Left colon (tissue), 2 donors: ENCODE results near the gene MOV10L1. TPM values are rescaled to one million over a fixed set of nuclear protein-coding genes. Genes with fewer than 3 reads are reported as not detected.
"Not testable (repeated sequence)": the region's sequence is repeated elsewhere in the genome, so short reads cannot be mapped to it uniquely, and the experiment has no call there.

Experiments
- ATAC-seq: fragments of 200-7000 bp; cut with Tn5 transposase; one replicate; pipeline ENCODE4 v1.9.1; 2020; ENCODE audit warnings: mild to moderate bottlenecking, moderate library complexity
- DNase-seq, 2 donors: peaks; one replicate each; pipeline ENCODE4 v3.0.0-alpha.2; 2020
- intact Hi-C, 2 donors: fragments of 100-400 bp; cut with DNase I in 1 of 2; cut with micrococcal nuclease in 1 of 2; formaldehyde crosslinking; loops; one replicate each; pipeline versions ENCODE4 v1.11.2 to v1.14.0; 2022; cut with DNase I, micrococcal nuclease
- total RNA-seq, 2 donors: library from RNA; stranded (reverse); fragmentation: NEBNext Ultra II Directional; extraction: Animal tissue kit (Norgen Biotek cat#: 25700); gene quantifications; one replicate each; pipeline ENCODE4 v1.2.1, GENCODE V29; 2021
- donor health status: DM: no; HTN: no; CAD: no.
- donor health status: DM: yes; HTN: yes; CAD: no.

Gene MOV10L1
- total RNA-seq, 2 donors from 2014 or later, result 0.70 TPM; not detected in 1

GRCh38 chr22:50146439-50147238 lies 56.8 kb downstream of the MOV10L1 start:
- intact Hi-C loops, result loop anchor here (5.0 kb wide), 2 partner anchors 61 to 66 kb away; no protein-coding TSS in a partner anchor
- DNase-seq (peak; percentile 53 to 60), ATAC-seq (peak; percentile 77)

GRCh38 chr22:50147258-50148165 lies 57.7 kb downstream of the MOV10L1 start:
- not testable (repeated sequence) for ATAC-seq, DNase-seq
- intact Hi-C loops, result loop anchor here (5.0 kb wide), 2 partner anchors 60 to 65 kb away; no protein-coding TSS in a partner anchor

GRCh38 chr22:50148166-50148500 lies 58.3 kb downstream of the MOV10L1 start:
- ATAC-seq, result no peak
- intact Hi-C loops, result loop anchor here (5.0 kb wide), 2 partner anchors 59 to 64 kb away; no protein-coding TSS in a partner anchor
- no peak for DNase-seq

- ATAC-seq (peak; percentile 89), DNase-seq (peak; percentile 43 to 75)
- intact Hi-C loops, result loop anchor here (5.0 kb wide), 2 partner anchors 58 to 63 kb away; no protein-coding TSS in a partner anchor
These were observed 59.4 kb downstream of the MOV10L1 start for GRCh38 chr22:50148991-50149721.

GRCh38 chr22:50150161-50151129 lies 60.6 kb downstream of the MOV10L1 start:
- intact Hi-C loops, result no loop called here
- DNase-seq (no peak), ATAC-seq (no peak)

GRCh38 chr22:50151571-50152537 lies 62.0 kb downstream of the MOV10L1 start:
- no peak for DNase-seq
- ATAC-seq, result no peak
- intact Hi-C loops, result no loop called here

- no peak for DNase-seq
- no peak for ATAC-seq
- intact Hi-C loops, result no loop called here
These were observed 63.4 kb downstream of the MOV10L1 start for GRCh38 chr22:50153056-50153755.

- DNase-seq, result no peak
- ATAC-seq, result no peak
- intact Hi-C loops, result no loop called here
These were observed 63.9 kb downstream of the MOV10L1 start for GRCh38 chr22:50153756-50154140.

GRCh38 chr22:50157709-50158375 lies 68.0 kb downstream of the MOV10L1 start:
- ATAC-seq (peak; percentile 100), DNase-seq (peak; percentile 74 to 79)
- intact Hi-C loops, result no loop called here

GRCh38 chr22:50160947-50161346 lies 71.1 kb downstream of the MOV10L1 start:
- no peak for DNase-seq
- no peak for ATAC-seq
- intact Hi-C loops, result no loop called here

GRCh38 chr22:50161508-50162390 lies 71.9 kb downstream of the MOV10L1 start:
- DNase-seq (no peak), ATAC-seq (no peak)
- intact Hi-C loops, result no loop called here

- intact Hi-C loops, result no loop called here
- ATAC-seq (no peak), DNase-seq (no peak)
These were observed 72.7 kb downstream of the MOV10L1 start for GRCh38 chr22:50162391-50162956.

GRCh38 chr22:50165436-50166123 lies 75.8 kb downstream of the MOV10L1 start:
- no peak for ATAC-seq
- DNase-seq, result no peak
- intact Hi-C loops, result no loop called here
